Body of pancreas (tissue), 4 donors: Measurements from ENCODE around the gene VANGL1.

Experiments
- POLR2A ChIP-seq, 3 donors: fragments of 450-650 bp; IDR thresholded peaks; one replicate each; pipeline ENCODE4 v1.6.1; 2016; ENCODE audit warnings: antibody characterized with exemption in 3 of 3, mild to moderate bottlenecking in 2 of 3
- TF ChIP-seq, protein P1 (sequence below), 7 experiments: fragments of 450-650 bp in 4 of 7; fragments of 200-600 bp in 3 of 7; sonication (generic) in 3 of 7; IDR thresholded peaks; one replicate each; pipeline ENCODE4 v1.5.1; 2016 to 2019; ENCODE audit warnings: antibody characterized with exemption in 7 of 7

DNA sequence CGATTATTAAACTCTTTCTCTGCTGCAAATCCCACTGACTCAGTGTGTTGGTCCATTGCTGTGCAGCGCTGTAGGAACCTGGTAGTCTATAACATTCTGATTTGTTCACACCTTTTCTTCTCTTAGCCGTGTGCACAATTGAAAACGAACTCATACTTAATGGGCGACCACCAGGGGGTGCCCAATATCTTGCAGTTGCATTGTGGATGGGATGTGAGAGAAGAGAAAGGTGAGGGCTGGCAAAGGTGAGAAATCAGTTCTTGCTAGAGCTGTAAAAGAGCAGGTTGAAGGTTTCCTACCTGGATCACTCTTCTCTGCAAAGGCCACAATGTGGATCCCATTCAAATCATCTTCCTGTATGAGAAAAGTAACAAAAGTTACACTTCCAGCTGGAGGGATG lies 75.8 kb downstream of the VANGL1 start:
- TF ChIP-seq, protein P1, sequence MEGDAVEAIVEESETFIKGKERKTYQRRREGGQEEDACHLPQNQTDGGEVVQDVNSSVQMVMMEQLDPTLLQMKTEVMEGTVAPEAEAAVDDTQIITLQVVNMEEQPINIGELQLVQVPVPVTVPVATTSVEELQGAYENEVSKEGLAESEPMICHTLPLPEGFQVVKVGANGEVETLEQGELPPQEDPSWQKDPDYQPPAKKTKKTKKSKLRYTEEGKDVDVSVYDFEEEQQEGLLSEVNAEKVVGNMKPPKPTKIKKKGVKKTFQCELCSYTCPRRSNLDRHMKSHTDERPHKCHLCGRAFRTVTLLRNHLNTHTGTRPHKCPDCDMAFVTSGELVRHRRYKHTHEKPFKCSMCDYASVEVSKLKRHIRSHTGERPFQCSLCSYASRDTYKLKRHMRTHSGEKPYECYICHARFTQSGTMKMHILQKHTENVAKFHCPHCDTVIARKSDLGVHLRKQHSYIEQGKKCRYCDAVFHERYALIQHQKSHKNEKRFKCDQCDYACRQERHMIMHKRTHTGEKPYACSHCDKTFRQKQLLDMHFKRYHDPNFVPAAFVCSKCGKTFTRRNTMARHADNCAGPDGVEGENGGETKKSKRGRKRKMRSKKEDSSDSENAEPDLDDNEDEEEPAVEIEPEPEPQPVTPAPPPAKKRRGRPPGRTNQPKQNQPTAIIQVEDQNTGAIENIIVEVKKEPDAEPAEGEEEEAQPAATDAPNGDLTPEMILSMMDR (IDR thresholded peaks at IDR 0.05), result peak; percentile 19 to 82 (median 57)
- no peak for TF ChIP-seq POLR2A (IDR thresholded peaks at IDR 0.05)
